Esophagus squamous epithelium (tissue), 5 donors: ENCODE results near the gene ARF1. TPM values are rescaled to one million over a fixed set of nuclear protein-coding genes. Genes with fewer than 3 reads are reported as not detected.

Source experiments
- DNase-seq: peaks from one replicate; lab custom pipeline; 2025; lab: John Stamatoyannopoulos, UW
- H3K27ac ChIP-seq, 4 donors: fragments of 200-600 bp; sonication (generic); one replicate each; pipeline ENCODE4 v1.5.1; 2016 to 2019; ENCODE audit warnings: mild to moderate bottlenecking in 1 of 4
- H3K27me3 ChIP-seq, 4 donors: fragments of 200-600 bp; sonication (generic); 1 replicate in 3 of 4; 2 replicates in 1 of 4; pipeline versions ENCODE4 v1.5.1 to v1.6.0; 2017 to 2021; ENCODE audit warnings: antibody characterized with exemption in 1 of 4
- H3K36me3 ChIP-seq, 3 donors: fragments of 200-600 bp; sonication (generic); one replicate each; pipeline ENCODE4 v1.5.1; 2016 to 2019
- H3K4me1 ChIP-seq, 3 donors: fragments of 200-600 bp; sonication (generic); one replicate each; pipeline ENCODE4 v1.5.1; 2017 to 2019
- H3K4me3 ChIP-seq, 4 donors: fragments of 200-600 bp; sonication (generic); 1 replicate in 3 of 4; 2 replicates in 1 of 4; pipeline ENCODE4 v1.5.1; 2016 to 2019; ENCODE audit warnings: mild to moderate bottlenecking in 2 of 4, moderate library complexity in 1 of 4
- H3K9me3 ChIP-seq, 3 donors: fragments of 200-600 bp; sonication (generic); one replicate each; pipeline ENCODE4 v1.5.1; 2016 to 2019
- CTCF ChIP-seq, 6 experiments: fragments of 450-650 bp in 4 of 6; fragments of 200-600 bp in 2 of 6; sonication (generic) in 2 of 6; IDR thresholded peaks; one replicate each; pipeline ENCODE4 v1.5.1; 2016 to 2019; ENCODE audit warnings: antibody characterized with exemption in 6 of 6, mild to moderate bottlenecking in 4 of 6, moderate library complexity in 4 of 6
- POLR2A ChIP-seq, 4 donors: fragments of 450-650 bp; IDR thresholded peaks; one replicate each; pipeline ENCODE4 v1.6.1; 2017; ENCODE audit warnings: antibody characterized with exemption in 4 of 4, mild to moderate bottlenecking in 4 of 4, moderate library complexity in 3 of 4
- WGBS, 2 donors: methylation state at CpG; one replicate each; pipeline ENCODE4 v1.1.5; 2018; 5-methylcytosine and 5-hydroxymethylcytosine counted together
- intact Hi-C: fragments of 100-400 bp; cut with DNase I; formaldehyde crosslinking; loops from one replicate; pipeline ENCODE4 v1.15.0; 2022
- total RNA-seq, 4 donors: library from RNA; depleted of rRNA; stranded (reverse); fragments of >200 nt; gene quantifications; one replicate each; pipeline ENCODE4 v1.1.0, GENCODE V29; 2016
- donor health status: DM: yes; HTN: yes; CAD: no.

Gene ARF1
- total RNA-seq, 4 donors from 2014 or later: 279 to 327 (median 319) TPM

GRCh38 chr1:228062812-228063211, 19.7 kb upstream of the ARF1 start:
- no peak for DNase-seq
- peaks cover 8 to 29% (median 12%) of the 10 kb centered on the region in 3 donors for H3K4me1 ChIP-seq
- intact Hi-C loops: no loop called here
- H3K27me3 ChIP-seq: peaks cover 0 to 98% (median 33%) of the 10 kb centered on the region in 4 donors
- no peak for TF ChIP-seq POLR2A (IDR thresholded peaks at IDR 0.05)
- TF ChIP-seq CTCF (IDR thresholded peaks at IDR 0.05): no peak
- H3K27ac ChIP-seq: no peak overlapping the region
- 100% methylated on average over 1 of the region's 4 CpGs; no CpG with 5 or more reads in 1 of the 2 donors for WGBS, 2 donors
- peaks cover 0 to 6% (median 0%) of the 10 kb centered on the region in 3 donors for H3K9me3 ChIP-seq
- no peak overlapping the region for H3K4me3 ChIP-seq
- no peaks in the 10 kb centered on the region for H3K36me3 ChIP-seq

- TF ChIP-seq POLR2A (IDR thresholded peaks at IDR 0.05): no peak
- TF ChIP-seq CTCF (IDR thresholded peaks at IDR 0.05): no peak
- Histone ChIP-seq H3K9me3 (peaks cover 0 to 6% (median 0%) of the 10 kb centered on the region in 3 donors), H3K4me1 (peaks cover 8 to 27% (median 12%) of the 10 kb centered on the region in 3 donors), H3K4me3 (no peak overlapping the region), H3K27ac (no peak overlapping the region), H3K36me3 (no peaks in the 10 kb centered on the region), H3K27me3 (peaks cover 0 to 100% (median 33%) of the 10 kb centered on the region in 4 donors)
- WGBS, 2 donors: 65 to 67% methylated on average over 4 to 7 of the region's 15 CpGs
- intact Hi-C loops: no loop called here
- DNase-seq: no peak
Measured at GRCh38 chr1:228063251-228064191, 19.0 kb upstream of the ARF1 start.

- peaks cover 0 to 100% (median 31%) of the 10 kb centered on the region in 4 donors for H3K27me3 ChIP-seq
- no CpG with 5 or more reads among the region's 8 CpGs for WGBS, 2 donors
Measured at GRCh38 chr1:228064296-228064695, 18.2 kb upstream of the ARF1 start.

GRCh38 chr1:228064741-228065542, 17.6 kb upstream of the ARF1 start:
- Histone ChIP-seq H3K4me3 (no peak overlapping the region), H3K27me3 (peaks cover 0 to 99% (median 25%) of the 10 kb centered on the region in 4 donors), H3K27ac (no peak overlapping the region), H3K4me1 (peaks cover 8 to 13% (median 11%) of the 10 kb centered on the region in 3 donors), H3K9me3 (no peaks in the 10 kb centered on the region), H3K36me3 (no peaks in the 10 kb centered on the region)
- DNase-seq: no peak
- TF ChIP-seq POLR2A (IDR thresholded peaks at IDR 0.05): no peak
- TF ChIP-seq CTCF (IDR thresholded peaks at IDR 0.05): no peak
- WGBS, 2 donors: 52% methylated on average over 3 of the region's 15 CpGs; no CpG with 5 or more reads in 1 of the 2 donors
- intact Hi-C loops: no loop called here

More at GRCh38 chr1:228064296-228064695, 18.2 kb upstream of the ARF1 start:
- no peak overlapping the region for H3K27ac ChIP-seq
- DNase-seq: no peak
- TF ChIP-seq POLR2A (IDR thresholded peaks at IDR 0.05) (no peak), CTCF (IDR thresholded peaks at IDR 0.05) (no peak)
- no peaks in the 10 kb centered on the region for H3K36me3 ChIP-seq
- H3K9me3 ChIP-seq: peaks cover 0 to 6% (median 0%) of the 10 kb centered on the region in 3 donors
- no peak overlapping the region for H3K4me3 ChIP-seq
- peaks cover 8 to 19% (median 12%) of the 10 kb centered on the region in 3 donors for H3K4me1 ChIP-seq
- intact Hi-C loops: no loop called here
